Stimulated activated CD8-positive, alpha-beta memory T cell treated with anti-CD3 and anti-CD28 coated beads, Interleukin-4, amount 100 ng/mL, for 4 hours (primary cell): ENCODE data around the gene MRPS35.
"Not testable (repeated sequence)": the region's sequence is repeated elsewhere in the genome, so short reads cannot be mapped to it uniquely, and the experiment has no call there.

ENCODE experiments used
- DNase-seq, 2 donors: peaks; one replicate each; pipeline ENCODE4 v3.0.0-alpha.2; 2020; ENCODE audit warnings: low read depth in 2 of 2, low spot score in 1 of 2

Gene MRPS35

GRCh38 chr12:27709212-27709931 is 1.3 kb upstream of the MRPS35 start:
- no peak for DNase-seq

DNA sequence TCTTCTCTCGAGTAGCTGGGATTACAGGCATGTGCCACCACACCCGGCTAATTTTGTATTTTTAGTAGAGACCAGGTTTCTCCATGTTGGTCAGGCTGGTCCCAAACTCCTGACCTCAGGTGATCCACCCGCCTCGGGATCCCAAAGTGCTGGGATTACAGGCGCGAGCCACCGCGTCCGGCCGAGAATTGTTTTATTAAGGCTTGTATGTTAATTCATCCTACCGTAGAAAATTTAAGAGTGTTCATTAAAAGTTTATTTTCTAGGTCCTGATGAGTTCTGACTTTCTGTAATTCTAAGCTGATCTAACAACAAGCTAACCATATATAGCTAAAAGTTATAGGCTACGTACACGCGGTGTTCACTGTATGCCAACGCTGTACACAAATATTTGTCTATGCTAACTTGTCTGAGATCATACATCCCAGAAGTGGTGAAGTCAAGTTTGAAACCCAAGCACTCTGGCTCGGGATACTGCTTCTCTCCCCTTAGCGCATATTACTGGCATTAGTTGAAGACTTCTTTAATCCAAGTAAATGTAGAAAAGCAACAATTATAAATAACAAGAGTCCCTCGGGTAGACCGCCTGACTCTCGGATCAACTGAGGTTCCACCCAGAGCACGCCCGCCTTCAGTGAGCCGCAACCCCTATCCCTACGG is 570 bp upstream of the MRPS35 start:
- no peak for DNase-seq

- no peak for DNase-seq
Measured at GRCh38 chr12:27711317-27711682, 668 bp downstream of the MRPS35 start.

DNA sequence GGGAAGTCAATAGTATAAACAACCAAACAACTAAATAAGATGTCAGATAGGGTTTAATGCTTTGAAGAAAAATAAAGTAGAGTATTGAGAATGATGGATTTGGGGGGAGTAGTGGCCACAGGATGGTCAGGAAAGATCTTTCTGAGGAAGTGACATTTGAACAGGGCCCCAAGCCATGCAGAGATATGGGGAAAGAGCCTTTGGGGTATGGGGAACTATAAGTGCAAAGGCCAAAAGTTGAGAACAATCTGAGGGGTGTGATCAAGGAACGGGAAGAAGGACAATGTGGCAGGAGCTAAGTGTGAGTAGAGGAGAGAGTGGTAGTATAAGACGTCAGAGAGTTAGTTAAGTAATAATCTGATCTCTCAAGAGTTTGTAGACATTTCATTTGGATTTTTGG is 1.3 kb downstream of the MRPS35 start:
- DNase-seq, result no peak

DNA sequence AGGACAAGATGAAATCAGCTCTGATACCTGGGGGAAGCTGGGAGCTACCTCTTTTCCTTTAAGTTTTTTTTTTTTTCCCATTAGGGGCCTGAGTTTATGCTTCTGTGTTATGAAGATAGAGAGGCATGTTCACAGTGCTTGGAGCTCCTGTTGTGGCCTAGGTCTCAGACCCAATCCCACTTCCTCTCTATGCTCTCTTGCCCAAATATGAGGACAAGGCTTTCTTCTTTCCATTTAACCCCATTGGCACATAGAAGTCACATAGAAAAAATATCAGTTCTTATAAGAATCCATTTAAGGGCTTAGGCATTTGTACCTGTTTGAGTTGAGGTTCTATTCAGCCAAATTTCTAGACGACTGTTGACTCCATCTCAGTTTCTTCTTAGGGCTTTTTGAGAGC is 12.6 kb downstream of the MRPS35 start:
- no peak for DNase-seq

DNA sequence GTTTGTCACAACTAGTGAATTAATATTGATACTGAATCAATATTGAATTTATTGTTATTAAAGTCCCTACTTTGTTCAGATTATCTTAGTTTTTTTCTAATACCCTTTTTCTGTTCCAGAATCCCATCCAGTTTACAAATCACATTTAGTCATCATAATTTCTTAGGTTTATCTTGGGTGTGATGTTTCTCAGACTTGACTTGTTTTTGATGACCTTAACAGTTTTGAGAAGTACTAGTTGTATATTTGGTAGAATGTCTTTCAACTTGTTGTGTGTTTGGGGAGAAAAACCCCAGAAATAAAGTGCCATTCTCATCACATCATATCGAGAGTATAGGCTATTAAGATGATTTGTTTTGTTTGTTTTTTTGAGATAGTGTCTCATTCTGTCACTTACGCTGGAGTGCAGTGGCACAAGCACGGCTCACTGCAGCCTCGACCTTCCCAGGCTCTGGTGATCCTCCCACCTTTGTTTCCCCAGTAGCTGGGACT is 19.5 kb downstream of the MRPS35 start:
- DNase-seq, result no peak

GRCh38 chr12:27732281-27732680 is 21.6 kb downstream of the MRPS35 start:
- no peak for DNase-seq

- DNase-seq, result no peak
Measured at GRCh38 chr12:27733052-27733656, 22.5 kb downstream of the MRPS35 start.

GRCh38 chr12:27733791-27734190 is 23.2 kb downstream of the MRPS35 start:
- no peak for DNase-seq

- not testable (repeated sequence) for DNase-seq
Measured at GRCh38 chr12:27734321-27734720, 23.7 kb downstream of the MRPS35 start.

- DNase-seq, result no peak
Measured at GRCh38 chr12:27743601-27744000, 33.0 kb downstream of the MRPS35 start.

GRCh38 chr12:27745734-27746133 is 35.1 kb downstream of the MRPS35 start:
- not testable (repeated sequence) for DNase-seq

DNA sequence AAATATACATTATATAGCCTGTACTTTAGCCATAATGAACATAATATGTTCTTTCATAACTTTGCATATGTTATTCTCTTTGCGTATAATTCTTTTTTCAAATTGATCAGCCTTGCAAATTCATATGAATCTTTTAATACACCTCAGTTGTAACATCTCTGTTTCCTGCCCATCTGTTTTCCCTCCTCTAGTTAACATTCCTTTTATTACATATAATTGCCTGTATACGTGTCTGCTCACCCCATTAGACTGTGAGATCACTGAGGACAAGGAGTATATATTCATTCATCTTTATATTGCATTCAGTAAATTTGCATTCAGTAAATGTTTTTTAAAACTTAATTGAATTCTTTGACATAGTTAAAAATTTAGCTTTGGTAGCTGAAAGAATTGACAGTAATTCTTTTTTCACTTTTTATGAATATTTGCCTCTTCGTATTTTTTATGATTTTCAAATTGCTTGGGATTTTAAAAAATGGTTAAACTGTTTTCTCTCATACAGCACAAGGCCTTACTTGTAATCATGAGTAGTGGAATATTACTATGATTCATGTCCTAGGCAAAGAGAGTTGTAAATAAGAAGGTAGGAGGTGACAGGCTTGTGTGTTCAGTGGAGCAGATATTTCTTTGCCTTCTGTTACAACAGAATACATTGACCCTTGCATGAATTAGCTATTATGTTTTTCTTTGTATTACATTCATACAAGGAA is 36.6 kb downstream of the MRPS35 start:
- no peak for DNase-seq

- no peak for DNase-seq
Measured at GRCh38 chr12:27751386-27752047, 40.9 kb downstream of the MRPS35 start.

DNA sequence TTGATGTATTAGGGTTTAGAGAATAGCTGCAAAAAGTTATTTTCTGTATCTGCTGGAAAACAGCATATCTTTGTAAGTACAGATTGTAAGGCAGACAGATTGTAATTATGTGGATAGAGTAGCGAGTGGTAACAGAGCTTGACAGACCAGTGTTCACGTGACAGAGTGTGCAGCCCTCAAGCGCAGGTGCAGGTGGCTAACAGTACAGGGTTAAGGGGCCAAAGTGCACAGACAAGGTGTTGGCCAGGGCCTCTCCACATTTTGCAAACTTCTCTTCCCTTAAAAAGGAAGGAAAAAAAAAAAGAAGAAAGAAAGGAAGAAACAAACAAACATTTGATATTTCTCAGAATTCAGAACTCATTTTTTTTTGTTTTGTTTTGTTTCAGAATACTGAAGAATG is 44.2 kb downstream of the MRPS35 start:
- no peak for DNase-seq

GRCh38 chr12:27756670-27757195 is 46.1 kb downstream of the MRPS35 start:
- no peak for DNase-seq

GRCh38 chr12:27762757-27763156 is 52.1 kb downstream of the MRPS35 start:
- DNase-seq, result no peak

GRCh38 chr12:27766587-27766986 is 56.0 kb downstream of the MRPS35 start:
- DNase-seq, result no peak

- no peak for DNase-seq
Measured at GRCh38 chr12:27769142-27769673, 58.6 kb downstream of the MRPS35 start.

GRCh38 chr12:27771481-27772327 is 61.1 kb downstream of the MRPS35 start:
- DNase-seq, result no peak
